G401 (cell line): ENCODE data around the gene S1PR1. TPM values are rescaled to one million over a fixed set of nuclear protein-coding genes. Genes with fewer than 3 reads are reported as not detected.

Experiments
- DNase-seq: peaks from one replicate; pipeline ENCODE4 v3.0.0-alpha.2; 2015; ENCODE audit warnings: low spot score
- in situ Hi-C: cut with HindIII; loops from 2 replicates; pipeline ENCODE4 v1.10.0; 2016; ENCODE audit warnings: low sequenced_read_pairs, mixed read lengths
- total RNA-seq: library from RNA; depleted of rRNA; stranded (reverse); fragments of >200 nt; shearing (Covaris generic); gene quantifications from 2 replicates; pipeline ENCODE4 v1.2.3, GENCODE V29; 2014; rRNA removed

Gene S1PR1
- total RNA-seq, 1 experiment from 2014 or later = not detected

DNA sequence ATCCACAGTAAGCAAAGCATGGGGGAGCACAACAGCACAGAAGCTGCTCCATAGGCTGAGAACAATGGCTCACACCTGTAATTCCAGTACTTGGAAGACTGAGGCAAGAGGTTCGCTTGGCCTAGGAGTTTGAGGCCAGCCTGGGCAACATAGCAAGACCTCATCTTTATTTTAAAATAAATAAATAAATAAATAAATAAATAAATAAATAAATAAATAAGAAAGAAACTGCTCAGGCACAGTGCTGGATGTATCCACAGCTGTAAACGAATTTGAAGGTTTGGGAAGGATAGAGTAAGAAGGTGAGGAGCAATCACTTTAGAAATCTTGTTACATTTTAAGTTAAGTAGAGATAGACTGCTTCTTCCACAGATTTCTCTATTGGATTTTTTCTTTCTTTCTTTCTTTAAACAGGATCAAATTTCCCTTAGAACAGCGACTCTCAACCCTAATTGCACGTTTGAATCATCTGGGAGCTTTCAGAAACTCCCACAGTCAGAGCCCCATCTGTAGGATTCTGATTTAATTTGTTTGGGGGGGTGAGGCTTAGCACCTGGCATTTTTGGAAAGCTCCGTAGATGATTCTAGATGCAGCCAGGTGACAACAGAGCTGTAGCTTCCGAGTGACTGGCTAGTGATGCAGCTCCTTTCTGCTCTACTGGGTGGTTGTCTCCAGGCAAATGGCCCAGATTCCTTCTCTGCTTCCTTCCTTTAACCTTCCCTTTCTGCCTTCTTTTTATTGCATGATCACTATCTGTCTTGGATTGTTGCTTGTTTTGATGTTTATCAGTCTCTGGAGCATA, 53.5 kb downstream of the S1PR1 start:
- in situ Hi-C loops = loop anchor here (25.0 kb wide), 1 partner anchor 353 kb away; no protein-coding TSS in a partner anchor
- DNase-seq = peak; percentile 91

Other genes with a start within 250 kb of the S1PR1 start
- 42.5 and 80.4 TPM in 2 replicates for gene DPH5, start 211.2 kb upstream of the S1PR1 start, total RNA-seq